NCI-H187 (cell line): ENCODE results near the gene HIVEP3.

Experiments used
- DNase-seq, 2 experiments: peaks; one replicate each; lab custom pipeline; 2025; lab: John Stamatoyannopoulos, UW

Gene HIVEP3

GRCh38 chr1:41497056-41497440, 421.7 kb downstream of the HIVEP3 start:
- no peak for DNase-seq

DNA sequence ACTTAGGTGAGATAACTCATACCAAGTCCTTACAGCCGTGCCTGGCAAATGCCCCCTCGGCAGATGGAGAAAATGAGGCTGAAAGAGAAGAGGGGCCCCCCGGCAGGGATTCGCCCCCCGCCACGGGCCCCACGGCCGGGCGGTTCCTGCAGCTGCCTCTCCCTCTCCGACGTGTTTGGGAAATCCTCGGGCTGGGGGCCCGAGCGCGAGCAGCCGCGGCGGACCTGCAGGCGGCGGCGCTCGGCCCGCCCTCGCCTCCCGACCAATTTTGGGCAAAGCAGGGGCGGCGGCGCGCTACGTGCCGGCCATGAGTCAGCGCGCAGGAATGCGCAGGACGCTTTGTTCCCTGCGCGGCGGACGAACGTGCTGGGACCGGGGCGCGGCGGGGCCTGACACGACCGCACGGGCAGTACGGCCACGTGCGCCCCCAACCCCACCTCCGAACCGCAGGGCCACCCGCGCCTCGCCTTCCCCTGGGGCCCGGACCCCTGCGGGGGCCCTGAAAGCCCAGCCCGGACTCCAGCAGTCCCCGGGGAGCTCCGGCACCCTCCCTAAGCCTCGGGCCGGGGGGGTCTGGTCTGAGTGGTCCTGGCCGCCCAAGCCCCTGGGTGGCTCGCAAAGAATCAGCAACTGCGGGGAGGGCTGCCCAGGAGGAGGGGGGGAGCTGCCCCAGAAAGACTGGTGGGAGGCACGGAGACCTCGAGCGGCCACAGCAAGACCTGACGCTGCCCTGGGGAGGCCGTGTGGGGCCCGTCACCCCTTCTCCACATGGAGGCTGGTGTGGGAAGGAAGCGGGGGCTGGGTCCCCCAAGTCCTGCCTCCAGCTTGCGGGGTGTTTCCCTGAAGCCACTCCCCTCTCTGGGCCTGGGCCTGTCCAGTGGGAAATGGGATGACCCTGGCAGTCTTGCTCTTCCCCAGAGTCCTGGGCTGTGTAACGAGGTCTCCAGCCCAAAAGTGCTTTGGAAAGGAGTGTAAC, 422.4 kb downstream of the HIVEP3 start:
- no peak for DNase-seq

- DNase-seq, result no peak
Measured at GRCh38 chr1:41495210-41495948, 423.3 kb downstream of the HIVEP3 start.

GRCh38 chr1:41494351-41495209, 424.1 kb downstream of the HIVEP3 start:
- no peak for DNase-seq

DNA sequence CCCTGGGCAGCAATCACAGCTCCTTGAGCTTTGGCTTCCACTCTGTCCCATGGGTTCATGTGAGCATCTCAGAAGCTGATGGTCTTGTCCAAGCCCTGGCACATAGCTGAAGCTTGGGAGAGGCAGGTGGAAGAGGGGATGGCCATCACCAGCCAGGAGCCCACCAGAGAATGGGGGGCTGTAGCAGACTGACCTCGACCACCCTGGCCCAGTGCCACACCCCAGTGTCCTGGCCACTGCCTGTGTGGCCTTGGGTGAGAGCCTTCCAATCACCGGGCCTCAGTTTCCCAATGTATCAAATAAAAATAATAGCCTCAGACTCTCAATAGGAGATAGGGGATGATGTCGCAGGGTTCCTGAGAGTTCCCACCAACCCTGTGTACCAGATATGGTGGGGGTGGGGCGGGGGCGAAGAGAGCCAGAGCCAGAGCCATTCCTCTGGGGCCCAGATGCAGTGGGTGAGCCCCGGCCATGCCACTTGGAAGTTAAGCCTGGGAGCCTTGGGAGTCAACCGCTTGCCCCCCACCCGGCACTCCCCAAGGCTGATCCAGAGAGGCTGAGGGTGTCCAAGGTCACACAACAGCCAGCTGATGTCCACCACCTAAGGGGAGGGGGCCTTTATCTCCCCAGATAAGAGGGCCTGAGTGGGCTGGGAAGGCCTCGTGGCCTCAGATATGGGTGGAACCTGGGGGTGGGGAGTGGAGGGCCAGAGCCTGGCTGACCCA, 424.9 kb downstream of the HIVEP3 start:
- DNase-seq, result no peak

DNA sequence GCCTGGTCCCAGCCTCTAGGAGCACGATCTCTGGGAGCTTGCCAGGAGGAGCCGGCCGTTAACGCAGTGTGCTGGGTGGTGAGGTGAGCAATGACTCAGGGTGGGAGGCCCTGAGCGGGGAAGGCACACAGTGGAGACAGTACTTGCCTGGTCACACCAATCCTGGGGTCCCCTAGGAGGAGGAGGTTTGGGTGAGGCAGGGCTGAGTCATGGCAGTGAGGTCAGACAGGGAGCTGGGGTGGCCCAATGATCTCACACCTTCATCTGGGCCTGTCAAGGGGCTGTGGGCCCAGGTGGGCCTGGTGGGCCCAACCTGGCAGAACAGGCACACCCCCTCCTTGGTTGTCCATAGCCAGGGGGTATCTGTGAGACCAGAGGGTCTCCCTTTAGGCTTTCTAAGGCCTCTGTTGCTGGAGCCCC, 425.6 kb downstream of the HIVEP3 start:
- no peak for DNase-seq

DNA sequence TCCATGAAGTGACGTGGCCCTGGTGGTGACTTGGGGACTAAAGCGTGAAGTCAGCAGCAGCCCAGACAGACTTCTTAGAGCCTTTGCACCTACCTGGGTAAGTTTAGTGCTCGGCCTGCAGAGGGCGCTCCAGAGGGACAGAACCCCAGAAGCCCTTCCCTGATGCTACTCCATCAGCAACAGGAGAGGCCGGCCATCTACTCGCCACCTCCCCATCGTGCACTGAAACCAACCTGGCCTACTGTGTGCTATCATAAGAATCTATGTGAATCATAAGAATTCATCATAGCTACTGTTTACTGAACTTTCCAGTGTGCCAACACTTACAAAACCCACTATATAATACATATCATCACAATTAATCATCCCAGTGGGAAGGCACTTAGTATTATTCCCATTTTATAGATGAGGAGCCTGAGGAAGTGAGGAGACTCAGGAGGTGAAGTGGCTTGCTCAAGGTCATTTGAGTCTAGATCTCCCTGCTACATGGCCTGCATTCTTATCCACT, 426.3 kb downstream of the HIVEP3 start:
- DNase-seq, result no peak

DNA sequence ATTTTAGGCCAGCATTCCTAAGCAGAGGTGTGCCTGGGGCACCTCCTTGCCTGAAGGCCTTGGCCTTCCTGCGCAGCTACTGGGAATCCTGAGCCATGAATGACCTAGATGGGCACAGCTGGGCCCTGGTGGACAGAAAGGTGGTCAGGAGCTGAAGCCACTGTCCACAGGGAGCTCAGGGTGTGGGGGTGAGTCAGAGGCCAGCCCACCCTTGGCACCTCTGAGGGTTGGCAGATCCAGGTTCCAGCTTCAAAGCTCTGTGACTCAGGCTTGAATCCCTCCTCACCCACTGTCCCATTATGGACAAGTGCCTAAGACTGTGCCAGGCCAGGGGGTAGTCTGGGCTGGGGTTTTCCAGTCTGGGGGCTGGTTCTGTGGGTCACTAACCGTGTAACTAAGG, 427.8 kb downstream of the HIVEP3 start:
- DNase-seq, result no peak

GRCh38 chr1:41489561-41489960, 429.2 kb downstream of the HIVEP3 start:
- no peak for DNase-seq

DNA sequence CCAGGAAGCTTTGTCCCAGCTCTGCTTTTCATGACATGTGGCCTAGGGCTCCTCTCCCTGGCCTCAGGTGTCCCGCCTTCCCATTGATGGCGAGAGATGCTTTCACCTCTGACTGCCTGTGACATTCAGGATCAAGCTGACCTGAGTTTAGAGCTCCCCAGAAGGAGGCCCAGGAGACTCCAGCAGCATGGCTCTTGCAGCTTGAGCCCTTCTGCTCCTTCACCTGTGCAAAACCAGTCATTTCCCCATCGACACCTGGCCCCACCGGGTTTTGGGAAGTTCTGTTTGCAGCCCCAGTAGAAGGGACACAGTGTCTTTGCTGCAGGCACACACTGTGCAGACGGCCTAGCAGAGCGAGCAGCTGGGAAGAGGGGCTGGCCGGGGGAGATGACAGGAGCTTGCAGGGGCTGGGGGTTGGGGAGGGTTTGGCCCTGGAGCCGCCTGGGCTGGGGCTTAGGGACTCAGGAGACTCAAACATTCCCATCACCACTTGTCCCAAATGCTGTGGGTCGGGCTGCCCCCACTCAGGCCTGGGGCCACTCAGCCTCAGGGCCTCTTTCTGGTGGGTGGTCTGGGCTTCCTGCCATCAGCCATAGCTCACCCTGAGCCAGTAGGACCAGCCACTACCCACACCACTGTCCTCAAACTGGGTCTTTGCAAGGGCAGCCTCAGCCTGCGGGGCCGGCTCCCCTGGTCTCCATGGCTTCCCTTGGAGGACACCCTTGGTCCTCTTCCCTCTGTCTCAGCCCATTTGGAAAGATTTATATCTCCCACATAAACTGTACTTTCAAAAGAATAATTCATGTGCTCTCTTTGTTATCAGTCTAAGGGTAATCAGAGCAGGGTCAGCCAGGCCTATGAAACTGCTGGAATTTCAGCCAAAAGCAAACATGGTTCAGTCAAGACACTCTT, 430.4 kb downstream of the HIVEP3 start:
- no peak for DNase-seq

GRCh38 chr1:41487126-41488039, 431.3 kb downstream of the HIVEP3 start:
- no peak for DNase-seq

DNA sequence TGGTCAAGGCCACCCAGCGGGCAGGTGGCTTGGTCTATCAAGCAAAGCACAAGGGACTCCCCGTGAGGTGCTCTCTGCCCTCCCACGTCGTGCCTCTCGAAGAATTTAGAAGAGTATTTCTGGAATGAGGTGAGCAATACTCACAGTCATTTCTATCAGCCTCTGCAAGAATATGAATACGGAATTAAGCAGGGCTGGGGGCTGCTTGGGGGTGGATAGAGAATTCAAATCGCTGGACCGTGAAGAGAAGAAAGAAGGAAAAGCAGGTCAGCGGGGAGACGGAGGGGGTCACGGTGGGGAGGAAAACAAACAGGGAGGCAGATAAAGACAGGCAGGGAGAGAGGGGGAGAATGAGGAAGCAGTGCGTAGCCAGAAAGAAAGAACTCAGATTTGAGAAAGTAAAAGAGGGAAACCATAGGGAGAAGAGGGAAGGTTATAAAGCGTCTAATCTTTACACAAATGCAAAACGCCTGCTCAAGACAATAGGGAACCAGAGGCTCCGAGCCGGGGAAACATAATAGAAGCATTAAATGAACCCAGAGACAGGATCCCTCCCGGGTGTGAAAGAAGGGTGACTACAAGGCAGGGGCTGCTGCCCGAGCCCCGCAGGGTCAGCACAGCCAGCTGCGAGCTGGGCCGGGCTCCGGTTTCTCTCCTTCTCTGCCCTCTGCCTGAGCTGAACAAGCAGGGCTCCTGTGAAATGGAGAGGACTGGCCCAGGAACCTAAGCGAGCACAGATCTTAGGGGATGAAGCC, 432.2 kb downstream of the HIVEP3 start:
- DNase-seq, result no peak

DNA sequence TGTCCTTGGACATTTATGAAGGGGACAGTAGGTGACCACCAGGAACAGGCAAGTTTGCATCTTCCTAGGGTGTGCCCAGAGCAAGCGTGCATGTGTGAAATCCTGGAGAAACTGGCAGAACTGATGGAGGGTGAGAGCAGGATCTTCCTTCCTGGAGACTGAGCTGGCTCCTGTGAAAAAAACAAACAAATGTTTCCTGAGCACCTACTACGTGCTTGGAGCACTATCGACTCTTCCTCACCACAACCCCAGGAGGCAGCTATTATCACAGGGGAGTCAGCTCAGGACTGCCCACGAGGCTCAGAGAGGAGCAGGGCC, 432.7 kb downstream of the HIVEP3 start:
- no peak for DNase-seq

- no peak for DNase-seq
Measured at GRCh38 chr1:41485605-41486004, 433.1 kb downstream of the HIVEP3 start.

DNA sequence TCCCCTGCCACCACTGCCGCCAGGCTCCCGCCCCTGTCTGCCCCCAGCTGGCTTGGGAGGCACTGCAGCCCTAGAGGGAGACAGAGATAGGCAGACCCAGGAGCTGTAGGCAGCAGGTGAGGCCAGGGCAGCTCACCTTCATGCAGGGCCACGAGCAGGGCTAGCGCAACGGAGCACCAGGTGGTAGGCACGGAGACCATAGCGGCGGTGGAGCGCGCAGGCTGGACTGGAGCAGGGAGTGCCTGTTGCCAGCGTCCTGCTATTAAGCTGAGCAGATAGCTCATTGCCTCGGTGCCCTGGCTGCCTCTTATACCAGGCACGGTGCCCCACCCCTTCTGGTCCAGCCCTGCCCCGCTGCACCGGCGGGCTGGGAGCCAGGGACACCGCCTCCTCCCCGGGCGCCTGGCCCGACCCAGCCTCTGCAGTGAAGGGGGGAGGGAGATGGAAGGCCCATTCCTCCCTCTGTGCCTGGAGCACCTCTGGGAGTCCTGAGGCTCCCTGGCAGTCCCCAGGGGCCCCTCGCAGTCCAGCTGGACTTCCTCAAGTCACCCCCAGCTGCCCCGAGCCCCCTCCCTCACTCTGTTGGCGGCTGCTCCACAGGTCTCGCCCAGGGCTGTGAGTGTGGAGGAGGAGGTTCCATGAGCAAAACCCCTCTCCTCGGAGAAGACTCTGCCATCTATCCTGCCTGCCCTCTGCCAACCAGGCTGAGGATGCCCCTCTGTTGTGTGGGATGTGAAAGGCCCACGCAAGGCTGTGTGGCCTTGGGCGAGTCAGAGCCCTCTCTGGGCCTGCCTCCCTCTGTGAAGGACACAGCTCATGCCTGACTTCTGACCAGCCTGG, 434.1 kb downstream of the HIVEP3 start, which contains the start of gene EDN2:
EDN2 (minus strand) TSS at position 282 of the 840 bp plus-strand sequence; CDS start at position 200, 82 bp downstream.
- no peak for DNase-seq

DNA sequence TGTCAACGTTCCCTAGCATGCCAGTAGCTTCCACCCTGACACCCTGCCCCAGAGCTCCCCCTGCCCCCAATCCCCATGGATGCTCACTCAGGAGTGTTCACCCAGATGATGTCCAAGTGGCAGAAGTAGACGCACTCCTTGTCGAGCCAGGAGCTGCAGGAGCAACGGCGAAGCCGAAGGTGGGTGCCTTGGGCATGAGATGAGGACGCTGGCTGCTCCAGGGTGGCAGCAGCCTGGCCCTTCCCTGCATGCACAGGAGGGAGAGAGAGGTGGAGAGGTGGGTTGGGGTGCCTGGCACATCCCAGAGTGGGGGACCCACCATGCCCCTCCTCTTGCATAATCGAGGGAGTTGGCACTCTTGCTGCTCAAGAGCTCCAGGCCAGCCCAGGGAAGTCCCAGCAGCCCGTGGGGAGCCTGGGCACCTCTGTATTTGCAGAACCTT, 434.7 kb downstream of the HIVEP3 start:
- no peak for DNase-seq
